HG02678 (cell line): ENCODE measurements around the gene DNAJC3.

Experiments
- ATAC-seq: cut with Tn5 transposase; IDR thresholded peaks from one replicate; pipeline ENCODE4 v1.9.1; 2021; ENCODE audit warnings: mild to moderate bottlenecking, moderate library complexity; ENCODE audit not compliant: unreplicated experiment

The DNAJC3 gene, protein sequence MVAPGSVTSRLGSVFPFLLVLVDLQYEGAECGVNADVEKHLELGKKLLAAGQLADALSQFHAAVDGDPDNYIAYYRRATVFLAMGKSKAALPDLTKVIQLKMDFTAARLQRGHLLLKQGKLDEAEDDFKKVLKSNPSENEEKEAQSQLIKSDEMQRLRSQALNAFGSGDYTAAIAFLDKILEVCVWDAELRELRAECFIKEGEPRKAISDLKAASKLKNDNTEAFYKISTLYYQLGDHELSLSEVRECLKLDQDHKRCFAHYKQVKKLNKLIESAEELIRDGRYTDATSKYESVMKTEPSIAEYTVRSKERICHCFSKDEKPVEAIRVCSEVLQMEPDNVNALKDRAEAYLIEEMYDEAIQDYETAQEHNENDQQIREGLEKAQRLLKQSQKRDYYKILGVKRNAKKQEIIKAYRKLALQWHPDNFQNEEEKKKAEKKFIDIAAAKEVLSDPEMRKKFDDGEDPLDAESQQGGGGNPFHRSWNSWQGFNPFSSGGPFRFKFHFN

DNA sequence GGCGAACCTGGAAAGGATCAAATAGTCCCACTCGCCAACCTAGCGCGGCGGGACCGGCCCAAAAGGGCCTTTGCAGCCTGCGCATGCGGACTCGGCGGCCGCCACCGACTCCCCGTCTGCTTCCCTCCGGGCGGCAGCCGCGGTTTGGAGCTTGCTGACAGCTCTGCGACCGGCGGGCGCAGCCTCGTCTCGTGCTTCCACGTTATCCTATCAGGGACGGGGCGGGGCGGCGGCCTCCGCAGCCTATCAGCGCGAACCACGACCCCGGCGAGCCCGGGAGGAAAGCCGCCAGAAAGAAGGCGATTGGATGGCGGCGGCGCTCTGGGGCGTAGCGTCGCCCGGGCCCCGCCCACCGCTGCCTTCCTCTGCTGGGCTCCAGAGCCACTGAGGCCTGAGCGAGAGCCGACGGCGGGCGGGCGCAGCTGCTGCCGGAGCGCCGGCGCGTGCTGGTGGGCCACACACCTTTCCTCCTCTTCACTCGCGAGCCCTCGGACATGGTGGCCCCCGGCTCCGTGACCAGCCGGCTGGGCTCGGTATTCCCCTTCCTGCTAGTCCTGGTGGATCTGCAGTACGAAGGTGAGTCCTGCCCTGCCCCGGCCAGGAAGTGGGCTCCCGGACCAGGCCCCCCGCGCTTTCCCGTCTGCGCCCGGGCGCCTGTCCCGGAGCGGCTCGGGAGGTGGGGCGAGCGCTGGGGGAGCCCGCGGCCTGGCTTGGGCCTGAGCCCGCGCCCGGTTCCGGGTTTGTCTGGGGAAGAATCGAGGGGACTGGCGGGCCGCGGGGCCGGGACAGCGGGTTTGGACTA, at the start of gene DNAJC3:
Gene DNAJC3 (plus strand): TSS at position 378 of the 802 bp plus-strand sequence. CDS start 117 bp downstream, at position 495.
- peak; percentile 94 for ATAC-seq

DNA sequence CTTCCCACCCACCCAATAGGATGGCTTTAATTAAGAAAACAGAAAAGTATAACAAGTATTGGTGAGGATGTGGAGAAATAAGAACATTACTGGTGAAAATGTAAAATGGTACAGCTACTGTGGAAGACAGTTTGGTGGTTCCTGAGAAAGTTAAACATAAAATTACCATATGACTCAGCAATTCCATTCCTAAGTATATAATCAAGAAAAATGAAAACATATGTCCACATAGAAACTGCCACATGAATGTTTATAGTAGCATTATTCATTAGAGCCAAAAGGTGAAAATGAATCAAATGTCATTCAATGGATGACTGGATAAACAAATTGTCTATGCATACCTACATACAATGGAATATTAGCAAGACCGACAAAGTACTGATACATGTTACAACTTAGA, 49.3 kb upstream of the DNAJC3 start:
- no peak for ATAC-seq

DNA sequence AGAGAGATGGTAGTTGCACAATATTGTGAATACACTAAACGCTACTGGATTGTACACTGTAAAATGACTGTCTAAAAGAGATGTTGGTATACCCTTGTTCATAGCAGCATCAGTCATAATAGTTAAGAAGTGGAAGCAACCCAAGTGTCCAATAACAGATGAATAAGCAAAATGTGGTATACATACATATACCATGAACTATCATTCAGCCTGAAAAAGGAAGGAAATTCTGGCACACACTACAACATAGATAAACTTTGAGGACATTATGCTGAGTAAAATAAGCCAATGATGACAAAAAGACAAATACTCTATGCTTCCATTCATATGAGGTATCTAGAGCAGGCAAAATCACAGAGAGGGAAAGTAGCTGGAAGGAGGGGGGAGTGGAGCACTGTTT, 48.5 kb upstream of the DNAJC3 start:
- ATAC-seq: no peak

DNA sequence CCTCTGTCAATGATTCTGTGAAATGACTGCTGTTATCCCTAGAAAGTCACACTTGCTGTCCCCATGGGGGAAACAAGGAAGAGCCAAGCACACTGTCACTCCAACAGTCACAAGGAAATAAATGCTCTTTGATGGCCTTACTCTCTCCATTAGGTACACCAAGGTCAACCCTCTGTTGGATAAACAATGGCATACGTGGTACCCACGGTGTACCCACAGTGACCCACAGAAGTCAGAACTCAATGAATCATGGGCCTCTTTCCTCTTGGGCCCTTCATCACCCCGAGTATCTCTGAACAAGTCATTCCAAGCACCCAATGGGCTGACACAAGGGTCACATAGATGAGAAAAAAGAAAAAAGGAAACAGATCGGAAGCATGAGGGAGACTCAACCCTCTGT, 47.9 kb upstream of the DNAJC3 start:
- no peak for ATAC-seq

DNA sequence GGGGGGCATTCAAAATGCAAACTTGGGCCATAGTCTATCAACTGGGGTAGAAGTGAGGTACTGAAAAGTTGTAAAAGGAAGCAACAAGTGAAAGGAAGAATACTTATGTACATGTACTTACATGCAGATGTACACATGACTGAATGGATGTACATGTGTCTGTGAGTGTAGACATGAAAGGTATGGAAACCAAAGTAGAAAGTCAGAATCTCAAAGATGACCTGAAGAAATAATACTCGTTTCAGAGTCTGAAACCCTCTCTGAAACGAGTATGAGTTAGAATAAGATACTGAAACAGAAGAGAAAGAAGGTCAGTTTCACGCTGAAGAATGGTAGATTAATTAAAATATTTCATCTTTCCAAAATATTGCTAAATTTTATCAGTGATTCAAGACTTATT, 46.3 kb upstream of the DNAJC3 start:
- ATAC-seq: no peak

DNA sequence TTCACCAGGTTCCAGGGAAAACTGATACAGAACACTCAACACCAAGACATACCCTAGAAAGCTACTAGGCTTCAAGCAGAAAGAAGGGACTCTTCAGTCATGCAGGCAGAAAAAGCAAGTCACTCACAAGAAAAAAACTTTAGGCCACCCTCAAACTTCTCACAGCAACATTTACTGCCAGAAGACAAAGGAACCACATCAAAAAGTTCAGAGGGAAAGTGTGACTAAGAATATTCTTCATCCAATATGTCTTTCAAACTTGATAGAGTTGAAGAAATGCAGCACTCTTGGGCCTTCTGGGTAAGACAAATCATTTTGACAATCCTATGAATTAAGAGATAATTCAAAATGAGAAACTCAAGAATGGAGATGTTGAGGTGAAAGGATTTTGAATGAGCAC, 40.1 kb upstream of the DNAJC3 start:
- no peak for ATAC-seq

DNA sequence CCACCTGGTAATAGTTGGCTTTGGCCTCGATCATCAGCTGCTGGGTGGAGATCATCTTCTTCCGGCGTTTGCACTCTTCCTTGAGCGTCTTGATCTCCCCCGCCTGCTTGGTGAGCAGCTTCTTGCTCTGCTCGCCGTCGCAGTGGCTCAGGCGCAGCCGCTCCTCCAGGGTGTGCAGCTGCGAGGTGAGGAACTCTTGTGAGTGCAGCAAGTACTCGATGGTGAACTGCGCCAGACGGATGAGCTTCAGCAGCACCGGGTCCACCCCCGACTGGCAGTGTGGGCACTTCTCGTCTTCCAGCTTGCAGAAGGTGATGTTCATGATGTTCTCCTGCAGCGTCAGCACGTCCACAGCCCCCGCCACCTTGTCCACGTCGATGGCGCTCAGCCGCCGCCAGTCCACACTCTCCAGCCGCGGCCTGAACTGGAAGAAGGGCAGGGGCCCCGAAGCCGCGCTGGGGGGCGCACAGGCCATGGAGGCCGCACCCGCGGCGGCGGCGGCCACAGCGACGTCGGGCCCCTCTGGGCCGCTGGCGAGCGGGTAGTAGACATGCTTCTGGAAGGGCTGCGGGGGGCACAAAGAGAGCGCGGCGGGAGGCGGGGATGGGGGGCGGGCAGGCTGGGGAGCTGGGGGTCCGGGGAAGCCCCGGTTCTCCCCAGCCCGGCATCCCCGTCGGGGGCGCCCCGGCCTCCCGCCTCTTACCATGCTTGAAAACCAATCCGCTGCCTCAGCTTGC, 35.5 kb upstream of the DNAJC3 start:
- no peak for ATAC-seq

DNA sequence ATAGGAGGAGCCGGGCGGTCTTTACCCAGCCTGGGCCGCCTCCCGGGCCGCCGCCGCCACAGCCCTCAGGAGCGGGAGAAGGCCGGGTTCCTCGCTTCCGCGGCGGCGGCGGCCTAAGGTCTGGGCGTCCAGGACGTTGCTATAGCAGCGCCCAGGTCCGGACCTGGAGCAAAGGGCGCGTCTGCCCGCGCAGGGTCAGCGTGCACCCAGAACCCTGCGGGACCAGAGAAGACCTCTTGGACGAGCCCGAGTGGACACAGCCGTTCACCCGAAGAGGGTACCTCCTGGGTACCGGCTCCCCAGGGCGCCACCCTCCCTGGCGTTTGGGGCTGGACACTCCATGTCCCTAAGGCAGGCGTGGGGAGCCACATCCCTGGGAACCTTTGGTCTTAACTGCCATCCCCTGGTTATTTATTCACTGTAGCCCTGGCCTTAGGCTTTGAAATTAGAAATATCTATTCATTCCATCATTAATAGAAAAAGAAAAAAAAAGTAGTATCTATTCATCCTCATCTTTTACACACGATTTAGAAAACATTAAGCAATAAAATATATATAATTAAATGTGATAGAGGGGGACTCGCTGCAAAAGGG, 34.8 kb upstream of the DNAJC3 start:
- no peak for ATAC-seq

DNA sequence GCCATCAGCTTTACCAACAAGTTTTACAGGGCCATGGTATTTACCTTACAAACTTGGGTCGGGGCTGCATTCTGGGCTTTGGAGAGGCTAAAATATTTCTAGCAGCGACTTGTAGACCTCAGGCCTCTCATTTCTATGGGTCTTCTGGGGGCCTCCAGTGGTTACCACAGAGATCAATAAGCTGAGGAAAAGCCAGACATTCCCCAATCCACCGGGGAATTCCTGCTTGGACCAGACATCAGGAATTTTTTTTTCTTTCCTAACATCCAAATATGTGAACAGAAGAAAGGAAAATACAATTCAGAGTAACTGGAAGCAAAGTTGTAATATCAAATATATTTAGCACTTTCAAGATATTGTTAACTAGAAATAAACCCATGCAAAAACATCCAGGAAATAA, 33.9 kb upstream of the DNAJC3 start:
- no peak for ATAC-seq

DNA sequence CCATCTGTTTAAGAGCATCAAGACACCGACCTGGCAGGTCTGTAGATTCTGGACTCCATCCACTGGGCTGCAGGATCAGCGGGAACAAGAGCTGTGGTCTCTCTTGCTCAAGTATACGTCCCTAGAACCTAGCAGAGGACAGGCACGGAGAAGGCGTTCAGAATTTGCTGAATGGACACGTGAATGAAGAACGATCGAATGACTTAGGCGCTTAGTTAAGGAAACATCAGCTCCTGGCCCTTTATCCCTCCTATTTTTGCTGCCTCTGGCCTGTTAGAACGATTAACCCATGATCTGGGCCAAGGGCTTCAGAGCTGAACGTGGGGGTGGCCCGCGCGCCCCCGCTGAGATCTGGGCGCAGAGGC, 33.4 kb upstream of the DNAJC3 start:
- ATAC-seq: no peak

DNA sequence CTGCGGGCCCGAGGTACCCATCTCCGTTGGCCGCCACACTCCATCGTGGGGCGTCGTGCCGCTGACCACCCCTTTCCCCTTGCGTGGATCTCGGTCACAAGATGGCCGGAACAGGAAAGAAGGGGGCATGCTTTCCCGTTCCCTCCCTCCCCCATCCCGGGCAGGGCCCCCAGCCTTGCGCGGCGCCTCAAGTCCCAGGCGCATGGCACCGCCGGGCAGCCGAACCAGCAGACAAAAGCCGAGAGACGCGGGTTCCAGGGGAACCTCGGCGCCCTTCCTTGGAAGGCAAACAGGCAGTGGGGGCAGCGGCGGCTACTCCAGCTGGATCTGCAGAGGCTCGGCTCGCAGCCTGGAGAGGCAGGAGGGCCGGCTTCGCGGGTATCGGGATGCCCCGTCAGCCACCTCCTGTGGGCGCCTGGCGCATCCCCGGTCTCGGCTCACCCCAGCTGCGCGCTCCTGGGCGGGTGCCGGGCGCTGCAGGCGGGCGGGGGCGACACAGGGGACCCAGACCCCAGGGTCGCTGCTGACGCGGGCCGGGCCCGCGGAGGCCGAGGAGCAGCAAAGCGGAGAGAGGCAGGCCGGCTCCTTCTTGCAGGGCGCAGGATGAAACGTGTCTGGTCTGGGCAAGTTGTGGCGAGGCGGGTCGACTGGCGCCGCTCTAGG, 32.9 kb upstream of the DNAJC3 start:
- peak; percentile 37 for ATAC-seq

DNA sequence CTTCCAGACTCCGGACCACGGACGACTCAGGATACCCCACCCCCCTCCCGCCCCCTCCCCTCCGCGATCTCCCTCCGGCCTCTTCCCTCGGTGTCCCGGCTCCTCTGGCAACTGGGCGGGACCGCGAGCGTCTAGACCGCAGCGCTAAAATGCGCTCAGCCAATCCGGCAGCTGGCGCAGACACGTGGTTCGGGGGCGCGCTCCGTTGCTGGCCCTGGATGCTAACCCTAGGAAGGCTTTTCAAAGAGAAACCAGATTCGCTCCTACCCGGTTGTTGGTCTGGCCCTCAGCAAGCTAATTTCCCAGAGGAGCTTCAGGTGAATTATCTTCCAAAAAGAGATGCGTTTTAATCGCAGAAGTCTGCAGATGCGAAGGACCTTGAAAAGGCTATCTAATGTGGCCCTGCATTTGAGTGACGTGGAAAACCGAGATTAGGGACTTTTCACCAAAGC, 32.3 kb upstream of the DNAJC3 start, which contains the start of gene DZIP1:
Gene DZIP1 (minus strand): TSS at position 106 of the 452 bp plus-strand sequence. CDS start 2,677 bp downstream, outside the sequence.
- peak; percentile 71 for ATAC-seq

DNA sequence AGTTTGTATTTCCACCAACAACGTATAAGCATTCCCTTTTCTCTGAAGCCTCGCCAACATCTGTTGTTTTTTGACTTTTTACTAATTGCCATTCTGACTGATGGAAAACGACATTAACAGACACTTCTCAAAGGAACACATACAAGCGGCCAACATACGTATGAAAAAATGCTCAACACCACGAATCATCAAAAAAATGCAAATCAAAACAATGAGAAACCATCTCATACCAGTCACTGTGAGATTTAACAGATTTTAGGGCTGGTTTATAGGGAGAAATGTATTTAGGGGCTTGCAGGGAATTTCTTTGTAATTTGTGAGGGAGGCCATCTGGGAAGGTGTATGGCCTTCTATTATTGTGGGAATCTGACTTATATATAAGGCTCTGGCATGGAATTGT, 29.6 kb upstream of the DNAJC3 start:
- no peak for ATAC-seq

DNA sequence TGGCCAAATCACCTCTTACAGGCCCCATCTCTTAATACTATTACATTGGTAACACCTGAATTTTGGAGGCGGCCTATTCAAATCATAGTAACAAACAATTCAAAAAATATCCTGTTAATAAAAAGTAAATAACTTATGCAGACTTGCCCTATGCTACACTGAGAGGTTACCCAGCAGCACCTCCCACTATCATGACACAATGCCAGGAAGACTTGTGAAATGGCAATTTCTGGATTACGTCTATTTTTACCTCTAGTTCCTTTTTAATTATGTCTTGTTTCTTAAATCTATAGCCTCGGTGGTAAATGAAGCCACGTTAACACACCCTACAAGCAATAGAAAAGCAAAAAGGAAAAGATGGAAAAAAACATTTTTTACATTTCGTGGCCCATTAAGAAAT, 26.2 kb upstream of the DNAJC3 start:
- no peak for ATAC-seq

DNA sequence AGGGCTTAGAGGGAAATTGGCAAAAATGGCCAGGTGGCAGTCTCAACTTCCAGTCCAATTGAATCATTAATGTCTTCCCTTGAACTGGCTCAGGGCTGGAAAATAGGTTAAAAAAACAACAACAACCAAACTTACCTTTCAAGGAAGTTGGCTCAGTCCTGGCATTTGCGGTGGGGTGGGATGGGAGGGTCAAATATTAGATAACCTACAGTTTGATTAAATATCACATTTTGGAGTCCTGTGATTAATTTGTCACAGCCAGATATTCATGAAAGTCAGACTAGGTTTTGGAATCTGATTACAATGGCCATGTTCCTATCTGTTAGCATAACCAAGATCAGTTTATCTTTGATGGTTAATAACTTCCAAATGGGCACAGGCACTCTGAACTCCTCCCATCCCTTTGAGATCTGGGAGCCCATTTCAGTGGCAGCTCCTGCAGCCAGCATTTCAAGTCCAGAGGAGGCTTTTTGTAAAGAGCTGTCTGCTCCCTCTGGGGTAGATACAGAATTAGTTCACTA, 24.6 kb upstream of the DNAJC3 start:
- ATAC-seq: no peak

DNA sequence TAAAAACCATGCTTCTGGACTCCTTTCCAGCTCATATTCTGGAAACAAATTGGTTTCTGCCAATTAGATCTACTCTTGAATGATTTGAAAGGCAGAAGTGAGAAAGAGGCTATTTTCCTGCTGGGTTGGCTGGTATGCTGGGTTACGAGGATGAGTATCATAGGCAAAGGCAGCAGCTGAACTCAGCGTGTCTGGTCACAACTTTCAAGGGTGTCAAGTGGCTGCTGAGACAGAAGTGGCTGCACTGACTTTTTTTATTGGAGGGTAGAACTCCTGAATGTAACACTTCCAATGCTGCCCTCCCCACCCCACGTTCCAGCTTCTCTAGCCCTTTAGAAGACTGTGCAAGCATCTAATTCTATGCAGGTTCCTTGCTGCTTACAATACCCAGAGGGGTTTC, 24.1 kb upstream of the DNAJC3 start:
- no peak for ATAC-seq

DNA sequence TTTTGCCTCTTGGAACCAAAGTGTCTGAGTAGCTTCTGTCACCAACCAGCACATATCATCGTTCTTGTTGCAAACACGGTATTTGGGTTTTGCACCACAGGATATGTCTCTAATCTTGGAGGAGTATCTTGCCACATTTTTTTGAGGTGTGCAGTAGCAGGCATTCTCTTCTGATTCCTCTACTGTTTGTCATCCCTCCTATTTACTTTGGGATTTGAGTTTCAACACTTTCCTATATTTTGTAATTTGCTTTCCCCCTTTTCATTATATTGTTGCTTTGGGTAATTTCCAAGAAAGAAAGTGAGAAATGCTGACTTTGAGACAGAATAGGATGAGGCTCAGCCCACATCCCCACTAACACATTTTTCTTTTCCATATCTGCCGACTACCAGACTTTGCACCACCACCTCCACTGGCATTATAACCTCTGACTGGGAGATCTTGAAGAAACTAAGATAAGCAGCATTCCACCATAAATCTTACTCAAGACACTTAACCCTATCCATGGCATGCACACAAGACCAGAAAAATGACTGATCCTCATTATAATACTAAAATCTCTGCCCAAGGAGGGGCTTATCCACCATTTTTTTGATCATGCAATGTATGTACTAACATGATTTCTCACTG, 20.4 kb upstream of the DNAJC3 start:
- ATAC-seq: no peak

DNA sequence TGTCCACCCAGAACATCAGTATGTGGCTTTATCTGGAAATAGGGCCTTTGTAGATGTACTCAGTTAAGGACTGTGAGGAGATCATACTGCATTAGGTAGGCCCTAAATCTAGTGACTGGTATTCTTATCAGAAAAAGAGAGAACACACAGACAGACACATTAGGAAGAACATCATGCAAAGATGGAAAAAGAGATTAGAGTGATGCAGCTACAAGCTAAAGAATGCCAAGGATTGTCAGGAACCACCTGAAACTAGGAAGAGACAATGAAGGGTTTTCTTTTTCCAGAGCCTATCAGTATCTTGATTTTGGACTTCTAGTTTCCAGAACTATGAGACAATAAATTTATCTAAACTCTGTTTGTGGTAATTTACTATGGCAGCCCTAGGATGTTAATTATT, 17.4 kb upstream of the DNAJC3 start:
- no peak for ATAC-seq

DNA sequence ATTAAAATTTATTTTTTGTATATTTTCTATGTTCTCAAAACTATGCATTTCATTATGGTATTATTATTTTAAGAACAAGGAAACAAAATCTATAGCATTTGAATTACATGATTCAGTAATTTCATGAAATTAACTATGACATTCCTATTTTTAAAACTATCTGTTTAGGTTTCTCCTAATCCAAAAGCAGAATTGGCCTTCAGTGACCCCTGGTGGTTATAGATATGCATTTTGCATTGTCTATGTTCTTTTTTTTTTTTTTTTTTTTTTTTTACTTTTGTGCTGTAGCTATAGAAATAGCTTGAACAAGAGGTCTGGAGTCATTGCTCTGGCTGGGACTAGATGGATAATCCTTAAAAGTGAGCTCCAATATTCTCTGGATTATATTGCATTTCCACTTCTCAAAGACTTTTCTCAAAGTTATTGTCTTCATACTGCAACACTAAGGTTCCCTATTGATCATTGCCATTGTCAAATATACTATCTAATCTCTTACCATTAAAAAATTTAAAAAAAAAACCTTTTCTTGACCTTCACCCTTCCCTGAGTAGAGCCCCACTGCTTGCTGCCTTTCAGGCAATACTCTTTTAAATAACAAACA, 15.9 kb upstream of the DNAJC3 start:
- ATAC-seq: no peak
